HG03175 (cell line): ENCODE measurements around the gene ARHGAP6.
"Not testable (repeated sequence)": the region's sequence is repeated elsewhere in the genome, so short reads cannot be mapped to it uniquely, and the experiment has no call there.

Source experiments
- ATAC-seq: cut with Tn5 transposase; IDR thresholded peaks from one replicate; pipeline ENCODE4 v1.9.1; 2021; ENCODE audit warnings: mild to moderate bottlenecking, moderate library complexity; ENCODE audit not compliant: unreplicated experiment

The ARHGAP6 gene

GRCh38 chrX:11267425-11267824, 398.3 kb downstream of the ARHGAP6 start:
- ATAC-seq = no peak

DNA sequence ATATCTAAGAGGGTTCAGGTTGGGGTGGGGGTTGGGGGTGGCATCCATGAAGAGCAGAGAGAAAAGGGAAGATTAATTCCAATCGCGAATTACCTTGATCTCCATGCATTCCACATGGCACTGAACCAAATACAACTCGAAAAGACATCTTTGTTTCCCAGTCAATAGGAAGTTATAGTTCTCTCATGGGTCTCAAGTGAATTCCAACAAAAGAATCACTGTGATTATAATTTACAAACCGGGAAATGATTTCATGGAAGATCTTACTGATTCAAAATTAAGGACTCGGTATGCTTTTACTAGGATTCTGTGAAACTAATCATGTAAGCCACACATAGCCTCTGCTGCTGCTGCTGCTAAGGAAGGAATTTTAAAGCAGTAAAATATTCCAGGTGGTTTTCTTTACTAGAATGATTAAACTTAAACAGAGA, 399.1 kb downstream of the ARHGAP6 start:
- ATAC-seq = no peak

DNA sequence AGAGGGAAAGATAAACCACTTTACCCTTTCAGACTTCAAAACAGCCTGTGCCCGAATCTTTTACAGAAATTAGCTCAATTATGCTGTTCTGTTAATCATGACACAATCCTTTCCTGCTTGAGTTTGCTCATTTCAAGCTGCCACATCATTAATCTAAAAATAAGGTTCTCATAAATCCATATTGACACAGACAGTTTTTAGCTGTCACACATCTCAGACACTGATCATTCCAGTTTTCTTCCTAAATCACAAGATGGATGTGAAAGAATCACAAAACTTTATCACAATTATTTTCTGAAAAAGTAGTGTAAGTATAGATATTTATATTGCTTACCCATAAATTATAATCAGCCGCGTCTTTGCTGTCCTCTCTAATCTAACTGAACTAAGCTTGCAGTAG, 400.4 kb downstream of the ARHGAP6 start:
- no peak for ATAC-seq

DNA sequence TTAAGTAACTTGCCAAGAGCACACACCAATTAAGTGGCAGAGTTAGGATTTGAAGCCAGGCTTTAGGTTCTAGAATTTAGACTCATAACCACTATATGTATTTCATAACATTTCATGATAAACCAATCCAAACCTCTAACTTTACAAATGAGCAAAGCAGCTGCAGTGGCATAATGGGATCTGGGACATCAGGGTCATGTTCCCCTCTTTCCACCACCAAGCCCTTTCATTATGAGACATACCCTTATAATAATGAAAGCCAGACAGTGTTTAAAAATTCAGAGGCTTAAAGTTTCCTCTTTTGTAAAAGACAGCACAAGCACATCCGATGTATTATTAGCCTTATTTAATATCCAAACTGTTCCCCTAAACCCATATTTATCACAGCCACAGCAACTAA, 400.8 kb downstream of the ARHGAP6 start:
- ATAC-seq = no peak

GRCh38 chrX:11261260-11261659, 404.5 kb downstream of the ARHGAP6 start:
- ATAC-seq = no peak

DNA sequence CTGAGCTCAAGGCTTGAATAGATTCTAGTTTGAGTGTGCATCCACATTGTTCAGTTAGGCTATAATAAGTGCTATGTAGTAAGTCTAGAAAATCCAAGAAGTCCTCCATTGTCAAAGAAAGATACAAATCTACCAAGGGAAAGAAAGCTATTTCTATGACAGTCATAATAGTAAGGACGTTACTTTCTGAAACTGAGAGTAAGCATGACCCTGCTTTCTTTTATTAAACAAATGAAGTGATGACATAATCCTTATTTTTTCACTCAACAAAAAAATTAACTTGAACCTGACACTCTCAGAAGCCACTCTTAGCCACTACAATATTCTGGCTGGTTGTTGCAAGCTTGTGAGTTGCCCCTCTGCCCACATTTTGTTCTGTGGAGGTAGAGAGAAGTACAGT, 406.3 kb downstream of the ARHGAP6 start:
- no peak for ATAC-seq

- no peak for ATAC-seq
Measured at GRCh38 chrX:11257711-11258110, 408.0 kb downstream of the ARHGAP6 start.

DNA sequence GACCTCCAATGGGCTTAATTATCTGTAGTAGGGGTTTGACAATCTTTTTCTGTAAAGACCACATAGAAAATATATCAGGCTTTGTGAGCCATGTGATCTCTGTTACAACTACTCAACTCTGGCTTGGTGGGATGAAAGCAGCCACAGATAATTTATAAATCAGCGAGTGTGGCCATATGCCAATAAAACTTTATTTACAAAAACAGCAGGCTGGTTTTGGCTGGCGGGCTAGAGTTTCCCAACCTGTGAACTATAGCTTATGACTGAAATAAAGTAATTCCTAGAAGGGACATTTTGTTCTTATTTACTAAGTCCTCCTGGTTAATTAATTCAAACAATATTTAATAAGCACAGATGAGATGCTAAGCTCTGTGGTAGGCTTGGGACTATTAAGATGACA, 408.4 kb downstream of the ARHGAP6 start:
- no peak for ATAC-seq

DNA sequence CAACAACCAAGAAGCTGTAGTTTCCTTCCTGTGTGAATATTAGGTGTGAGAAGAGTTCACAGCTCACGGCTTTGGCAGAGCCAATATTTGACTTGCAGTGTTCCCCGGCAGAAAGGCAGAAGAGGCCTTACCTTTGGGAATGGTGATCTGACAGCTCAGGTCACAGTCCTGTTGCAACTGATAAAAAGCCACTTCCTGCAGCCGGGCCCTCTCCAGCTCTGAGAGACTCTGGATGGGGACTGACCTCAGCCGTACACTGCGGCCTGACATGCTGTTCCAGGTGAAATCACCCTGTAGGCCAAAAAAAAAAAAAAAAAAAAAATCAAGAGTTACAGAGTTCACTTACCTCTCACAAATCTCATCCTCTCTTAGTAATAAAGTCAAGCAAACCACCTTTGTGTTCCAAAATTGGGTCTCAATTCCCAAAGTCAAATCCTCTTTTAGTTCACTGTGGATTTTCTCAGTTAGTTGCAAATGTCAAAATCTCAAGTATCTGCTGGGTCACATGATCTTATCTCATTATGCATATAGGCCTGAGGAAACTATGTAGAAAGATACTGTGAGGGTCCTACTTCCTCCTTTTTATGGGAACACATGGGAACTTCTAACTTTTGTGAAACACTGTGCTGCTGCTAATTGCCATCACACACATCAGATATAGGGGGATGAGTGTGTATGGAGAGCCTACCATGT, 411.2 kb downstream of the ARHGAP6 start:
- ATAC-seq = no peak

- no peak for ATAC-seq
Measured at GRCh38 chrX:11244636-11245035, 421.1 kb downstream of the ARHGAP6 start.

GRCh38 chrX:11242704-11243103, 423.0 kb downstream of the ARHGAP6 start:
- no peak for ATAC-seq

GRCh38 chrX:11241720-11242119, 424.0 kb downstream of the ARHGAP6 start:
- no peak for ATAC-seq

DNA sequence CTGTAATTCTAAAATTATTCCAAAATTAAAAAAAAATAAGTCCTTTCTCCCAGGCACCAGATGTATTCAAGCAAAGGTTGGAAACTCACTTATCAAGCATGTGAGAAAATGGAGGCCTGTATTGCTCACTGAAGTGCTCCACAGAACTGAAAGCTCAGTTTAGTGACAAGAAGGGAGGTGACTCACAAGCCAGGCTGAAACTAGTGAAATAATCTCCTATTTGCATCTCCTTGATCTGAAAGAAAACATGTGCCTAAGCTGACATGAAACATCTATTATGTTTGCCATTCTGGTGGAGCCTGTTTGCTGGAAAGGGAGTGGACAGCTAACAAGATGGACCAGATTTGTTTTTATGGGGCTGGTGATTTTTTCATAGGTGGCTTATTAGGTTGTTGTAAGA, 426.5 kb downstream of the ARHGAP6 start:
- no peak for ATAC-seq

DNA sequence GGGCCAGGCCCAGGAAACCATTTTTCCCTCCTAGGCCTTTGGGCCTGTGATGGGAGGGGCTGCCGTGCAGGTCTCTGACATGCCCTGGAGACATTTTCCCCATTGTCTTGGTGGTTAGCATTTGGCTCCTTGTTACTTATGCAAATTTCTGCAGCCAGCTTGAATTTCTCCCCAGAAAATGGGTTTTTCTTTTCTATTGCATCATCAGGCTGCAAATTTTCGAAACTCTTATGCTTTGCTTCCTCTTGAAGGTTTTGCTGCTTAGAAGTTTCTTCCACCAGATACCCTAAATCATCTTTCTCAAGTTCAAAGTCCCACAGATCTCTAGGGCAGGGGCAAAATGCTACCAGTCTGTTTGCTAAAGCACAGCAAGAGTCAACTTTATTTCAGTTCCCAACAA, 430.3 kb downstream of the ARHGAP6 start:
- ATAC-seq = not testable (repeated sequence)

DNA sequence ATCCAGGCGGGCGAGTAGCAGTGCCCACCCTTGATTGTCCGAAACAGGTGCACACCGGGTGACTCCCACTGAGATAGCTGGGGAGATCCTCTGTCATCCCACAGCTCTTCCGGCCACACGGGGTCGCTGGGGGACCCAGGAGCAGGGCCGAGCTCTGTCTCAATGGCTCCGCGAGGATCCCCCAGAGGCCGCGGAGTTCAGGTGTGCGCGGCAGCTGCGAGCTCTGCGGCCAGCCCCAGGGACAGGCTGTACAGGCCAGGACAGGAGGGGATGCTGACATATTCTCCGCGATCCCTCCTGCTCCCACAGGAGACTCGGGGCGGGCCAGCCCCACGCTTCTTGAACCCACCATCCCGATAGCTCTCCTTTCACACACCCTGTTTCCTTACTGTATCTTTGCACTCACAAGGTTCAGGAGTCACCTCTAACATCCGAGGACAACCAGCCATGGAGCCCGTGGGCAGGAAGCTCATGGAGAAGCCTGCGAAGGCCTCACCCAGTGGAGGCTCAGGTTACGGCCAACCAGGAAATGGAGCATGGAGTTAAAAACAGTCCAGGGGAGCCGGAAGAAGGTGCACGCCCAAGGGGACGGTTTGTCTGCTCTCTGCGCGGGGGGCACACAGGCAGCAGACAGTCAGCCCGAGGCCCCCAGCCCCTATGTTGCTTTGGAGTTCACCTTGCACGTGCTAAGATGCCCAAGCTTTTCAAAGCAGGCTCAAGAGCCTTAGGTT, 450.4 kb downstream of the ARHGAP6 start:
- ATAC-seq = no peak

DNA sequence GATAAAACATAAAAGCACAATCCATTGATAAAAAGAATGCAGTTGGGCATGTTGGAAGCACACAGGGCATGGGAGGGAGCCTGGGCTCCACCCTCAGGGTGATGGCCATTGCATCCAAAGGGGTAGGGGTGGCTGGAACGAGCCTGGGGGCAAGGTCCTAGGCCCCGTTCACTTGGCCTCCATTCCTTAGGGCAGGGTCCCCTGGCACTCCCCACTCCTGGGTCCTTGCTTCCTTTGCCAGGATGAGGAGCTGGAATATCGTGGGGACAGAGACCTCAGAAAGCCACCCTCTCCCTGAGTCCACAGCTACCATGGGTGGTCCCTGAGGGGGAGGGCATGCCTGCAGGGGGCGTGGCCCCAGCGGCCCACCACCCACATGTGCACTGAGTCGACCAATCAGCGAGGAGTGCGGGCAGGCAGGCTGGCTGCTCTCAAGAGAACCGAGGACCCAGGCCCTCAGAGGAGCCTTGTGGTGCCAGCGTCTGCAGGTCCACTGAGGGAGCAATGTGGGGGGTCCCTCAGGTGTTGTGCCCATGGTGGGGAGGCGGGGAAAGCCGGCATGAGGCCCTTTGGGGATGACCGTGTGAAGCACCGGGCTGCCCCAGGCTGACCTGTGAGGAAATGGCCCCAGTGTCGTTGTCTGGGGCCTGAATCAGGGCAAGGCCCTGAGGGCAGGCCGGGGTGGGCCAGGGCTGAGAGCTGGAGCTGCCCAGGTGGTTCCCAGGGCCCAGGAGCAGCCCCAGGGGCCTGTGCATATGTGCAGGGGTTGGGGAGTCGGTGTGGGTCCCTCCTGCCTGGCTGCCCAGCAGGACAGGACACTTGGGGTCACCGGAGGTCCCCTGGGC, 451.2 kb downstream of the ARHGAP6 start:
- no peak for ATAC-seq

DNA sequence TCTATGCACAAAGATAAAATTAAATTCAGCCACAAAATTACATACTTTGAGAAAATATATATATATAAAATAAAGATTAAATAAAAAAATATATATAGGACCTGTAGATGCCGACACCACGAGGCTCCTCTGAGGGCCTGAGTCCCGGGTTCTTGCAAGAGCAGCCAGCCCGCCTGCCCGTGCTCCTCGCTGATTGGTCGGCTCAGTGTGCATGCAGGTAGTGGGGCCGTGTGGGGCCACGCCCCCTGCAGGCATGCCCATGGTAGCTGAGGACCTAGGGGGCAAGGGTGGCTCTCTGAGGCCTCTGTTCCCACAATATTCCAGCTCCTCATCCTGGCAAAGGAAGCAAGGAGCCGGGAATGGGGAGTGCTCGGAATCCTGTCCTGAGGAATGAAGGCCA, 453.0 kb downstream of the ARHGAP6 start:
- ATAC-seq = no peak

GRCh38 chrX:11210415-11210801, 455.3 kb downstream of the ARHGAP6 start:
- no peak for ATAC-seq

GRCh38 chrX:11209798-11210414, 455.8 kb downstream of the ARHGAP6 start:
- no peak for ATAC-seq

DNA sequence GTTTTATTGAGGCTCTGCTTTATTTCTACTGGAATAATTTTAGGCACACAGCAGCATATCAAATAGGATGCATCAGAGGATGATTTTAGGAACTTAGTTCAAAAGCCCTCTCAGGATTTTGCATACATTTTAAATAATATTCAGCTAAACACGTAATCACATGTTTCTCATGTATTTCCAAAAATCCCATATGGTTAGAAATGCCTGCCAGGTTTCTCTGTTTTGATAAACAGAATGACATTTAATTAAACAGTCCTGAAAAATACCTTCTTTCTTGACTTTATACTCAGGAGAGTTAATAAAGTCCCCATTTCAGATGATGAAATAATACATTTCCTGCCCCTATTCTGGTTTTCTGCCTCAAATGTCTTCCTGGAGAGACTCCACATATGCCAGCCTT, 459.0 kb downstream of the ARHGAP6 start:
- ATAC-seq = no peak

DNA sequence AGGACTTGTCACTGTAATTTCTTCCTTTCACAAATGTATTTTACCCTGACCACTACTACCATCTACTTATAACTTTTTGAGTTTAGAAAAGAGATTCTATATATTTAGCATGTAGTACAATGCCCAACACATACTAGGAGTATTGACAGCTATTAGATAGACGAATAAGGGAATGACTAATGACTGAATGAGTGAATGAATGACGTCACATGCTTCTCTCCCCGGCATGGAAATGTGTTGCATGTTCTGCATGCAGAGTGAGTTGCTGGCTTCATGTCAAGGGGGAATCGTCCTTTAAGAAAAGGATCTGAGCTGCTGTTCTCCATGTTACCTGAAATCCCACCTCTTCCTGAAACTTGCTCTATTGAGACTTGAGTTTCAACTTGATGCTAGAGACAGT, 459.9 kb downstream of the ARHGAP6 start:
- no peak for ATAC-seq
